ENCODE data around the gene SSBP1. TPM values are rescaled to one million over a fixed set of nuclear protein-coding genes. Genes with fewer than 3 reads are reported as not detected.

Gene SSBP1
- polyA plus RNA-seq, 3 donors = 66.9 to 197 (median 184) TPM

DNA sequence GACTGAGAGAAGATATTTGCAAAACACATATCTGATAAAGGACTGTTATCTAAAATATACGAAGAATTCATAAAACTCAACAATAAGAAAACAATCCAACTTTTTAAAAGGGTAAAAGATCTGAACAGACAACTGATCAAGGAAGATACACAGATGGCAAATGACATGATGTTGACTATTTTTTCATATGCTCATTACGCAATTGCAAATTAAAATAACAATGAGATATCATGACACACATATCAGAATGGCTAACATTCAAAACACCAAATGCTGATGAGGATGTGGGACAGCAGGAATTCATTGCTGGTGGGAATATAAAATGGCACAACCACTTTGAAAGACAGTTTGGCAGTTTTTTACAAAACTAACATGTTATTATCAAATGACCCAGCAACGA lies 45.1 kb upstream of the SSBP1 start:
- no CpG with 5 or more reads among the region's 3 CpGs for WGBS (ENCODE audit: insufficient coverage)

DNA sequence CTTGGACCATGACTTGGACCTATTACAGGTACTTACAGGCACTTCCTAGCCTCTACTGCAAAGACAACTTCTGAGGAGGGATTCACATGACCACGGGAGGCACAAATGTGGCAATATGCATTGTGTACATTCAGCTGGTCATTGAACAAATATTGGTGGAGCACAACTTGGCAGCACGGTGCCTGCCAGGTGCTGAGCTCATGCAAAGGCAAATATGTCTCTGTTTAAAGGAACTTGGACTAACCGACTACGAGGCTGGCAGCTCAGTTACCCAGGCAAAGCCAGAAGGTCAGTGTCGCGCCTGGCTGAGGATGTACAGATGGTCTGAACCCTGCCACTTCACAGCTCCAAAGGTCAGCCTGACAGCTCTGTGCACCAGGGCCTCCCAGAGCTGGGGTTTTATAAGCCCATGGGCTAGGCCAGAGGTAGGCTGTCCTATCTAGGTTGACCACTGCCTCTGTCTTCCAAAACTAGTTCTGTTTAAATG lies 42.3 kb upstream of the SSBP1 start:
- Histone ChIP-seq H3K9ac (ENCODE audit: insufficient read depth, low read length, poor library complexity, severe bottlenecking) (no peak overlapping the region), H3K9me3 (replicated peaks in 1 of 2; ENCODE audit: control insufficient read depth in 1 of 2, insufficient read depth in 1 of 2, low read length in 2 of 2) (no peaks in the 10 kb centered on the region), H3K27me3 (ENCODE audit: control insufficient read depth in 2 of 2, insufficient read depth in 2 of 2, low read length in 2 of 2) (peaks cover 0 to 2% of the 10 kb centered on the region in 2 donors), H3K79me2 (ENCODE audit: insufficient read depth, low read length) (no peaks in the 10 kb centered on the region), H4K20me1 (ENCODE audit: insufficient read depth, low read length) (no peaks in the 10 kb centered on the region), H3K27ac (ENCODE audit: low read depth in 1 of 2, low read length in 2 of 2) (no peak overlapping the region), H3K36me3 (replicated peaks in 1 of 2; ENCODE audit: control insufficient read depth in 1 of 2, insufficient read depth in 2 of 2, low read length in 2 of 2) (no peaks in the 10 kb centered on the region), H3K4me1 (ENCODE audit: control insufficient read depth in 1 of 2, insufficient read depth in 2 of 2, low read length in 2 of 2) (peaks cover 13 to 21% of the 10 kb centered on the region in 2 donors), H3K4me2 (replicated peaks; ENCODE audit: extremely low read depth, low read length, poor library complexity, severe bottlenecking) (no peak overlapping the region), H3K4me3 (replicated peaks in 1 of 3; ENCODE audit: low read depth in 2 of 3, low read length in 3 of 3) (no peak overlapping the region), H2AFZ (ENCODE audit: insufficient read depth, low read depth, low read length, poor library complexity, severe bottlenecking) (no peak overlapping the region)
- peaks cover 43% of the 10 kb centered on the region for H3K4me1 Mint-ChIP-seq
- DNase-seq = no peak
- peaks cover 3 to 5% of the 10 kb centered on the region in 2 donors for H3K36me3 Mint-ChIP-seq
- peaks cover 7% of the 10 kb centered on the region in 3 donors for H3K27me3 Mint-ChIP-seq (ENCODE audit: low read depth in 3 of 3)
- WGBS (ENCODE audit: insufficient coverage) = 96% methylated on average over 6 of the region's 6 CpGs
- intact Hi-C loops (cut with micrococcal nuclease) = no loop called here
- H3K27ac Mint-ChIP-seq = no peak overlapping the region
- H3K9me3 Mint-ChIP-seq = no peaks in the 10 kb centered on the region
- TF ChIP-seq, protein P1, sequence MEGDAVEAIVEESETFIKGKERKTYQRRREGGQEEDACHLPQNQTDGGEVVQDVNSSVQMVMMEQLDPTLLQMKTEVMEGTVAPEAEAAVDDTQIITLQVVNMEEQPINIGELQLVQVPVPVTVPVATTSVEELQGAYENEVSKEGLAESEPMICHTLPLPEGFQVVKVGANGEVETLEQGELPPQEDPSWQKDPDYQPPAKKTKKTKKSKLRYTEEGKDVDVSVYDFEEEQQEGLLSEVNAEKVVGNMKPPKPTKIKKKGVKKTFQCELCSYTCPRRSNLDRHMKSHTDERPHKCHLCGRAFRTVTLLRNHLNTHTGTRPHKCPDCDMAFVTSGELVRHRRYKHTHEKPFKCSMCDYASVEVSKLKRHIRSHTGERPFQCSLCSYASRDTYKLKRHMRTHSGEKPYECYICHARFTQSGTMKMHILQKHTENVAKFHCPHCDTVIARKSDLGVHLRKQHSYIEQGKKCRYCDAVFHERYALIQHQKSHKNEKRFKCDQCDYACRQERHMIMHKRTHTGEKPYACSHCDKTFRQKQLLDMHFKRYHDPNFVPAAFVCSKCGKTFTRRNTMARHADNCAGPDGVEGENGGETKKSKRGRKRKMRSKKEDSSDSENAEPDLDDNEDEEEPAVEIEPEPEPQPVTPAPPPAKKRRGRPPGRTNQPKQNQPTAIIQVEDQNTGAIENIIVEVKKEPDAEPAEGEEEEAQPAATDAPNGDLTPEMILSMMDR (IDR thresholded peaks at IDR 0.05) = no peak
- no peak overlapping the region for H3K4me3 Mint-ChIP-seq

More for the DNA sequence above, 45.1 kb upstream of the SSBP1 start:
- Histone ChIP-seq H4K20me1 (ENCODE audit: insufficient read depth, low read length) (no peaks in the 10 kb centered on the region), H3K4me1 (ENCODE audit: control insufficient read depth in 1 of 2, insufficient read depth in 2 of 2, low read length in 2 of 2) (peaks cover 6 to 8% of the 10 kb centered on the region in 2 donors), H3K27ac (ENCODE audit: low read depth in 1 of 2, low read length in 2 of 2) (no peak overlapping the region), H3K4me3 (replicated peaks in 1 of 3; ENCODE audit: low read depth in 2 of 3, low read length in 3 of 3) (no peak overlapping the region), H2AFZ (ENCODE audit: insufficient read depth, low read depth, low read length, poor library complexity, severe bottlenecking) (no peak overlapping the region), H3K79me2 (ENCODE audit: insufficient read depth, low read length) (no peaks in the 10 kb centered on the region), H3K4me2 (replicated peaks; ENCODE audit: extremely low read depth, low read length, poor library complexity, severe bottlenecking) (no peak overlapping the region), H3K9ac (ENCODE audit: insufficient read depth, low read length, poor library complexity, severe bottlenecking) (no peak overlapping the region), H3K36me3 (replicated peaks in 1 of 2; ENCODE audit: control insufficient read depth in 1 of 2, insufficient read depth in 2 of 2, low read length in 2 of 2) (no peaks in the 10 kb centered on the region), H3K9me3 (replicated peaks in 1 of 2; ENCODE audit: control insufficient read depth in 1 of 2, insufficient read depth in 1 of 2, low read length in 2 of 2) (no peaks in the 10 kb centered on the region), H3K27me3 (ENCODE audit: control insufficient read depth in 2 of 2, insufficient read depth in 2 of 2, low read length in 2 of 2) (no peaks in the 10 kb centered on the region)
- intact Hi-C loops (cut with micrococcal nuclease) = no loop called here
- Mint-ChIP-seq H3K9me3 (no peaks in the 10 kb centered on the region), H3K27ac (no peak overlapping the region), H3K27me3 (ENCODE audit: low read depth in 3 of 3) (no peaks in the 10 kb centered on the region), H3K4me3 (no peak overlapping the region), H3K36me3 (peaks cover 0 to 5% of the 10 kb centered on the region in 2 donors), H3K4me1 (peaks cover 24% of the 10 kb centered on the region)
- DNase-seq = no peak
- TF ChIP-seq, protein P1 (IDR thresholded peaks at IDR 0.05) = no peak

Data from CD14-positive monocyte (primary cell).